Measurements from ENCODE around the gene IRF6.

DNA sequence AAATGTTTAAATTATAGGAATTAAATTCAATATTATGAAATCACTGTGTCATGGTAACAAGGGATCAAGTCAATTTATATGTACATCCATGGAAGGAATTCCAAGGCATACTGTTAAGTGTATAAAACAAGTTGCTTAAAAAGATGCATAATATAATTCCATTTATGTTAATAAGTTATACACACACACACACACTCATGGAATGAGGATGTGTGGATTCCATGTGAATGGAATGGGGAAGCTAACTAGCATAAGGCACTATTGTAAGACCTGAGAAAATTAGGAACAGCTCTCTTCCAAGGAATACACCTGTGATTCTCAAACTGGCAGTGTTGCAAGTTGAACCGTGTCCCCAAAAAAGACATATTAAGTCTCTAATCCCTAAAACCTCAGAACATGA lies 67.7 kb downstream of the IRF6 start:
- TF ChIP-seq, protein P1, sequence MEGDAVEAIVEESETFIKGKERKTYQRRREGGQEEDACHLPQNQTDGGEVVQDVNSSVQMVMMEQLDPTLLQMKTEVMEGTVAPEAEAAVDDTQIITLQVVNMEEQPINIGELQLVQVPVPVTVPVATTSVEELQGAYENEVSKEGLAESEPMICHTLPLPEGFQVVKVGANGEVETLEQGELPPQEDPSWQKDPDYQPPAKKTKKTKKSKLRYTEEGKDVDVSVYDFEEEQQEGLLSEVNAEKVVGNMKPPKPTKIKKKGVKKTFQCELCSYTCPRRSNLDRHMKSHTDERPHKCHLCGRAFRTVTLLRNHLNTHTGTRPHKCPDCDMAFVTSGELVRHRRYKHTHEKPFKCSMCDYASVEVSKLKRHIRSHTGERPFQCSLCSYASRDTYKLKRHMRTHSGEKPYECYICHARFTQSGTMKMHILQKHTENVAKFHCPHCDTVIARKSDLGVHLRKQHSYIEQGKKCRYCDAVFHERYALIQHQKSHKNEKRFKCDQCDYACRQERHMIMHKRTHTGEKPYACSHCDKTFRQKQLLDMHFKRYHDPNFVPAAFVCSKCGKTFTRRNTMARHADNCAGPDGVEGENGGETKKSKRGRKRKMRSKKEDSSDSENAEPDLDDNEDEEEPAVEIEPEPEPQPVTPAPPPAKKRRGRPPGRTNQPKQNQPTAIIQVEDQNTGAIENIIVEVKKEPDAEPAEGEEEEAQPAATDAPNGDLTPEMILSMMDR (IDR thresholded peaks at IDR 0.05), result no peak
- TF ChIP-seq POLR2A (IDR thresholded peaks at IDR 0.05), result no peak
